ENCODE measurements around the gene RPRD2.

RPRD2 gene

DNA sequence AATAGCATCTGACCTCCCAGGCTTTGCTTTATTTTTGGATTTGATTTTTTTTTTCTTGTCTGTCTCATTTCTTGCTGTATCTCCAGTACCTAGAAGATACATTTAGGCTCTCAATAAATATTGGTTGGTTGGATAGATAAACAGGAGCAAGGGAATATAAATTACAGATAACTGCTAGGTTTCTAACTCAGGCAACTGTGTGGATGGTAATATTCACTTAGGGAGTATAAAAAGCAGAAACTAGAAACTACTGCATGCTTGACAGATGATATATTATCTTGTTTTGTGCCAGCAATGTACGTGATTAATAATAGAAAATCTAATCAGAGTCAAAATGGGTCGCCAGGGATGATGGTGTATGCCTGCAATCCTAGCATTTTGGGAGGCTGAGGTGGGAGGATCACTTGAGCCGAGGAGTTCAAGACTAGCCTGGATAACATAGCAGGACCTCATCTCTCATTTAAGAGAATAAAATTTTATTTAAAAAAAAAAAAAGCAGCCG is 92.2 kb downstream of the RPRD2 start:
- H3K36me3 ChIP-seq (ENCODE audit: control insufficient read depth, insufficient read depth, low read length), result peaks cover 6% of the 10 kb centered on the region
- TF ChIP-seq, protein P1, sequence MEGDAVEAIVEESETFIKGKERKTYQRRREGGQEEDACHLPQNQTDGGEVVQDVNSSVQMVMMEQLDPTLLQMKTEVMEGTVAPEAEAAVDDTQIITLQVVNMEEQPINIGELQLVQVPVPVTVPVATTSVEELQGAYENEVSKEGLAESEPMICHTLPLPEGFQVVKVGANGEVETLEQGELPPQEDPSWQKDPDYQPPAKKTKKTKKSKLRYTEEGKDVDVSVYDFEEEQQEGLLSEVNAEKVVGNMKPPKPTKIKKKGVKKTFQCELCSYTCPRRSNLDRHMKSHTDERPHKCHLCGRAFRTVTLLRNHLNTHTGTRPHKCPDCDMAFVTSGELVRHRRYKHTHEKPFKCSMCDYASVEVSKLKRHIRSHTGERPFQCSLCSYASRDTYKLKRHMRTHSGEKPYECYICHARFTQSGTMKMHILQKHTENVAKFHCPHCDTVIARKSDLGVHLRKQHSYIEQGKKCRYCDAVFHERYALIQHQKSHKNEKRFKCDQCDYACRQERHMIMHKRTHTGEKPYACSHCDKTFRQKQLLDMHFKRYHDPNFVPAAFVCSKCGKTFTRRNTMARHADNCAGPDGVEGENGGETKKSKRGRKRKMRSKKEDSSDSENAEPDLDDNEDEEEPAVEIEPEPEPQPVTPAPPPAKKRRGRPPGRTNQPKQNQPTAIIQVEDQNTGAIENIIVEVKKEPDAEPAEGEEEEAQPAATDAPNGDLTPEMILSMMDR (IDR thresholded peaks at IDR 0.05; ENCODE audit: insufficient read depth, low read length, poor library complexity, severe bottlenecking), result no peak
- no peak overlapping the region for H3K4me3 ChIP-seq (replicated peaks; ENCODE audit: low read depth, low read length)
- DNase-seq (ENCODE audit: extremely low read depth, insufficient read length), result no peak
- no peaks in the 10 kb centered on the region for H3K27me3 ChIP-seq (replicated peaks; ENCODE audit: control insufficient read depth, insufficient read depth, low read length)

DNA sequence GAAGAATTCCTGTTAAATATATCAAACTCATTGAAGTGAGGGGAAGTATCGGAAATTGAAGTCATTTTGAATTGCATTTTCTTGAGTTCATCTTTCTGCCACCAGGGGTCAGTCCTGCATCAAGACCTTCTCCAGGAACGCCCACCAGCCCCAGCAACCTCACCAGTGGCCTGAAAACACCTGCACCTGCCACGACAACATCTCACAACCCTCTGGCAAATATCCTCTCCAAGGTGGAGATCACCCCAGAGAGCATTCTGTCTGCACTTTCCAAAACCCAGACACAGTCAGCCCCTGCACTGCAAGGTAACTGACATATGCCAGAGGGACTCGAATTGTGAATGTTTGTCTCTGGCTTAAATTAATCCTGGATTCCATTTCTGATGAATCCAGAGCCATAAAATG is 100.5 kb downstream of the RPRD2 start:
- Histone ChIP-seq H3K4me3 (replicated peaks; ENCODE audit: low read depth, low read length) (no peak overlapping the region), H3K36me3 (ENCODE audit: control insufficient read depth, insufficient read depth, low read length) (peaks cover 4% of the 10 kb centered on the region), H3K27me3 (replicated peaks; ENCODE audit: control insufficient read depth, insufficient read depth, low read length) (no peaks in the 10 kb centered on the region)
- TF ChIP-seq, protein P1 (IDR thresholded peaks at IDR 0.05; ENCODE audit: insufficient read depth, low read length, poor library complexity, severe bottlenecking), result peak; percentile 69
- peak; percentile 31 for DNase-seq (ENCODE audit: extremely low read depth, insufficient read length)

DNA sequence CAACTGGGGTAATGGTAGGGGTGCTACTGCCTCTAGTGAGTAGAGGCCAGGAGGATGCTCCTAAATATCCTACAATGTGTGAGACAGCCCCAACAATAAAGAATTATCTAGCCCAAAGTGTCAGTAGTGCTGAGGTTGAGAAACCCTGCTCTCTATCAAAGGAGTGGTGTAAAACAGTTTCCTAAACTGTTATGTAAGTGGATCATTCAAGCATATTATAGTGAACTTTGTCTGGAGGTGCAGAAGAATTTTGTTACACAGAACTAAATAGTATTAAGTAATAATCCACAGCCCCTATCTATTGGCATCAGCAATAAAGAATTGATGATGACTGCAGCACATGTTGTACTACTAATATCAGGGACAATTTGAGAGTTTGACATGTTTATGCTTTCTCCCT is 103.0 kb downstream of the RPRD2 start:
- H3K27me3 ChIP-seq (replicated peaks; ENCODE audit: control insufficient read depth, insufficient read depth, low read length), result no peaks in the 10 kb centered on the region
- TF ChIP-seq, protein P1 (IDR thresholded peaks at IDR 0.05; ENCODE audit: insufficient read depth, low read length, poor library complexity, severe bottlenecking), result no peak
- DNase-seq (ENCODE audit: extremely low read depth, insufficient read length), result no peak
- H3K36me3 ChIP-seq (ENCODE audit: control insufficient read depth, insufficient read depth, low read length), result peaks cover 14% of the 10 kb centered on the region
- no peak overlapping the region for H3K4me3 ChIP-seq (replicated peaks; ENCODE audit: low read depth, low read length)

DNA sequence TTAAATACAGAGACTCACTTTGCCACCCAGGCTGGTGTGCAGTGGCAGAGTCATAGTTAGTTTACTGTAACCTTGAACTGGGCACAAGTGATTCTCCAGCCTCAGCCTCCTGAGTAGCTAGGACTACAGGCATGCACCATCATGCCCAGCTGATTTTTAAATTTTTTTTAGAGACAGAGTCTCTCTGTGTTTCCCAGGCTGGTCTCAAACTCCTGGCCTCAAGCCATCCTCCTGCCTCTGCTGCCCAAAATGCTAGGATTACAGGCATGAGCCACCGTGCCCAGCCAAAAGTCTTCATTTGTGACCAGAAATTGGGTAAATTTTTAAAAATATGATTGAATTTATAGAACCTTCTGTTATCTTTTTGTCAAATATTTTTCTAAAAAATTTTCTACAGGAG is 105.3 kb downstream of the RPRD2 start:
- Histone ChIP-seq H3K27me3 (replicated peaks; ENCODE audit: control insufficient read depth, insufficient read depth, low read length) (no peaks in the 10 kb centered on the region), H3K4me3 (replicated peaks; ENCODE audit: low read depth, low read length) (no peak overlapping the region), H3K36me3 (ENCODE audit: control insufficient read depth, insufficient read depth, low read length) (peaks cover 18% of the 10 kb centered on the region)
- no peak for DNase-seq (ENCODE audit: extremely low read depth, insufficient read length)
- TF ChIP-seq, protein P1 (IDR thresholded peaks at IDR 0.05; ENCODE audit: insufficient read depth, low read length, poor library complexity, severe bottlenecking), result no peak

DNA sequence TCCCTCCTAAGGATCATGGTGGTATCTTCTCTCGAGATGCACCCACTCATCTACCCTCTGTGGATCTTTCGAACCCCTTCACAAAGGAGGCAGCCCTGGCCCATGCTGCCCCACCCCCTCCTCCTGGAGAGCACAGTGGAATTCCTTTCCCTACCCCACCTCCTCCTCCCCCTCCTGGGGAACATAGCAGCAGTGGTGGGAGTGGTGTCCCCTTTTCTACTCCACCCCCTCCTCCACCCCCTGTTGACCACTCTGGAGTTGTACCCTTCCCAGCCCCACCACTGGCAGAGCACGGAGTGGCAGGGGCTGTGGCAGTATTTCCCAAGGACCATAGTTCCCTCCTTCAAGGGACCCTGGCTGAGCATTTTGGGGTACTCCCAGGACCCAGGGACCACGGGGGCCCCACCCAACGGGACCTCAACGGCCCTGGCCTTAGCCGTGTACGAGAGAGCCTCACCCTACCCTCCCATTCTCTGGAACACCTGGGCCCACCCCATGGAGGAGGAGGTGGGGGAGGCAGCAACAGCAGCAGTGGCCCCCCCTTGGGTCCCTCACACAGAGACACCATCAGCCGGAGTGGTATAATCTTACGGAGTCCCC is 108.8 kb downstream of the RPRD2 start:
- no peak overlapping the region for H3K4me3 ChIP-seq (replicated peaks; ENCODE audit: low read depth, low read length)
- DNase-seq (ENCODE audit: extremely low read depth, insufficient read length), result no peak
- TF ChIP-seq, protein P1 (IDR thresholded peaks at IDR 0.05; ENCODE audit: insufficient read depth, low read length, poor library complexity, severe bottlenecking), result no peak
- no peaks in the 10 kb centered on the region for H3K27me3 ChIP-seq (replicated peaks; ENCODE audit: control insufficient read depth, insufficient read depth, low read length)
- H3K36me3 ChIP-seq (ENCODE audit: control insufficient read depth, insufficient read depth, low read length), result peaks cover 18% of the 10 kb centered on the region

DNA sequence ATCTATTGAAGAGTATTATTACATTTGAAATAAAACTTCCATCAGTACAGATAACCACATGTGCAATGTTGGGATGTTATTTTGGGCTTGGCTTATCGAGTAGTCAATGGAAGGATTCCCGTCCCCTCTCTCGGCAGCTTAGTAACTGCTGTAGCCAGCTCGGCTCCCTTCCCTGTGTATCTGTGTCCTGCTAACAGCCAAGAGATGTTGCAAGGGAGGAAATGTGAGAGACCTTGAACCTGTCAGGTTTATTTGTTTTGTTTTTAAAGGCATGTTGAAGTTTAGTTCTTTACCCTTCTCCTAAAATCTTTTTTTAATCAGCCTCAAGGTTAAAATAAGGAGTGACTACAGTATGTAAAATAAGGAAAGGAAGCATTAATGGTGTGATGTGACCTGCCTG is 109.7 kb downstream of the RPRD2 start:
- TF ChIP-seq, protein P1 (IDR thresholded peaks at IDR 0.05; ENCODE audit: insufficient read depth, low read length, poor library complexity, severe bottlenecking), result no peak
- Histone ChIP-seq H3K27me3 (replicated peaks; ENCODE audit: control insufficient read depth, insufficient read depth, low read length) (no peaks in the 10 kb centered on the region), H3K4me3 (replicated peaks; ENCODE audit: low read depth, low read length) (no peak overlapping the region), H3K36me3 (ENCODE audit: control insufficient read depth, insufficient read depth, low read length) (peaks cover 18% of the 10 kb centered on the region)
- DNase-seq (ENCODE audit: extremely low read depth, insufficient read length), result no peak

Measured in GM06990 (cell line).